ENCODE data around the gene FAM90A1. TPM values are rescaled to one million over a fixed set of nuclear protein-coding genes. Genes with fewer than 3 reads are reported as not detected.
A peak's percentile ranks its signal among the peaks of the same experiment; 100 is the strongest.
"Not testable (repeated sequence)": the region's sequence is repeated elsewhere in the genome, so short reads cannot be mapped to it uniquely, and the experiment has no call there.

Gene FAM90A1
- total RNA-seq, 1 experiment from 2014 or later, result 0.09 TPM

GRCh38 chr12:8235316-8236157, 8.1 kb upstream of the FAM90A1 start:
- H3K4me1 Mint-ChIP-seq, result peaks cover 16 to 21% of the 10 kb centered on the region in 2 experiments
- not testable (repeated sequence) for DNase-seq; H3K4ac ChIP-seq (ENCODE audit: low read depth, low read length); H3K23me2 ChIP-seq (ENCODE audit: insufficient read length, low read depth, low read length, poor library complexity, severe bottlenecking); H4K5ac ChIP-seq (ENCODE audit: insufficient read length, low read depth, low read length); H2BK12ac ChIP-seq (ENCODE audit: insufficient read length, low read depth, low read length); H3T11ph ChIP-seq (ENCODE audit: low read length); H3K9ac ChIP-seq (ENCODE audit: extremely low read depth, insufficient read length, low read length); H4K8ac ChIP-seq (replicated peaks; ENCODE audit: insufficient read length, low read depth, low read length); H3K23ac ChIP-seq (ENCODE audit: insufficient read length, low read depth, low read length); H3K27ac Mint-ChIP-seq; H2BK5ac ChIP-seq (ENCODE audit: insufficient read length, low read length); H3K36me3 Mint-ChIP-seq (ENCODE audit: insufficient read depth in 1 of 3, low read depth in 3 of 3); H3K18ac ChIP-seq (ENCODE audit: insufficient read length, low read depth, low read length); H3K4me2 ChIP-seq (ENCODE audit: insufficient read depth, insufficient read length, low read length); H3K9me3 Mint-ChIP-seq; H3K4me3 Mint-ChIP-seq; H3K27me3 Mint-ChIP-seq (ENCODE audit: low read depth); H3K79me1 ChIP-seq (ENCODE audit: insufficient read depth, low read depth, low read length, poor library complexity, severe bottlenecking); H3K4me1 ChIP-seq (ENCODE audit: insufficient read depth, low read length); H3K9me3 ChIP-seq (ENCODE audit: control insufficient read depth, low read depth, low read length); H2AFZ ChIP-seq (ENCODE audit: low read length); H2BK15ac ChIP-seq (ENCODE audit: low read depth, low read length); H4K91ac ChIP-seq (ENCODE audit: insufficient read length, low read depth, low read length); H3K14ac ChIP-seq (ENCODE audit: insufficient read depth, low read length); H2AK5ac ChIP-seq (ENCODE audit: insufficient read length, low read length); H3K56ac ChIP-seq (ENCODE audit: insufficient read length, low read depth, low read length); H2BK120ac ChIP-seq (ENCODE audit: low read depth, low read length, poor library complexity, severe bottlenecking); H3K79me2 ChIP-seq (ENCODE audit: insufficient read depth, low read length); H2BK20ac ChIP-seq (ENCODE audit: low read depth, low read length, poor library complexity, severe bottlenecking); H4K20me1 ChIP-seq (ENCODE audit: control insufficient read depth, insufficient read depth, insufficient read length); H3K27me3 ChIP-seq (ENCODE audit: insufficient read depth, low read length); H3K27ac ChIP-seq (ENCODE audit: insufficient read length, low read depth, low read length)
- no CpG with 5 or more reads among the region's 26 CpGs for WGBS (ENCODE audit: extremely low coverage, insufficient read length, low lambda C conversion rate)

DNA sequence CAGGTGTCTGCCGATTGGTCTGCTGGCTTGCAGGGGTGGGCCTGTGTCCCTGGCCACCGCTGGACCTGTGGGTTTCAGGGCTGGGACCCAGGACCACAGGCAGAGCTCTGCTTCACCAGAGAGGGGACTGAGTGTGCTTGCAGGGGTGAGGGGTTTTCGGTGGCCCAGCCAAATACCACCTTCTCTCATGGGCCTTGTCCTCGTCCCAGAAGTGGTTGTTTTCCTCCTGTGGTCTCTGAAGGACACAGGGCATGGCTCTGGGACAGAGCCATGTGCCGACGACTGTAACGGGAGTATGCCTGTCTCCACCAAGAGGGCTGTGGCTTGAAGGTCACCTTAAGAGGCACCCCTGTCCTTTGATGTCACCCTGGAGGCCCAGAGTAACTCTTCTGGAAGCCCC, 7.3 kb upstream of the FAM90A1 start:
- H2BK20ac ChIP-seq (ENCODE audit: low read depth, low read length, poor library complexity, severe bottlenecking); H2BK12ac ChIP-seq (ENCODE audit: insufficient read length, low read depth, low read length); H2AFZ ChIP-seq (ENCODE audit: low read length); H2BK120ac ChIP-seq (ENCODE audit: low read depth, low read length, poor library complexity, severe bottlenecking); H3K14ac ChIP-seq (ENCODE audit: insufficient read depth, low read length); H3K18ac ChIP-seq (ENCODE audit: insufficient read length, low read depth, low read length); H3K27me3 Mint-ChIP-seq (ENCODE audit: low read depth); H3K27me3 ChIP-seq (ENCODE audit: insufficient read depth, low read length); H3K79me2 ChIP-seq (ENCODE audit: insufficient read depth, low read length); H3T11ph ChIP-seq (ENCODE audit: low read length); H3K4me3 Mint-ChIP-seq; H3K36me3 Mint-ChIP-seq (ENCODE audit: insufficient read depth in 1 of 3, low read depth in 3 of 3); H4K20me1 ChIP-seq (ENCODE audit: control insufficient read depth, insufficient read depth, insufficient read length); H2AK5ac ChIP-seq (ENCODE audit: insufficient read length, low read length); H3K4ac ChIP-seq (ENCODE audit: low read depth, low read length); H3K23me2 ChIP-seq (ENCODE audit: insufficient read length, low read depth, low read length, poor library complexity, severe bottlenecking); H3K79me1 ChIP-seq (ENCODE audit: insufficient read depth, low read depth, low read length, poor library complexity, severe bottlenecking); H2BK15ac ChIP-seq (ENCODE audit: low read depth, low read length); H3K9me3 ChIP-seq (ENCODE audit: control insufficient read depth, low read depth, low read length); H2BK5ac ChIP-seq (ENCODE audit: insufficient read length, low read length); H3K9me3 Mint-ChIP-seq; H3K9ac ChIP-seq (ENCODE audit: extremely low read depth, insufficient read length, low read length); H4K91ac ChIP-seq (ENCODE audit: insufficient read length, low read depth, low read length); H3K4me1 ChIP-seq (ENCODE audit: insufficient read depth, low read length); DNase-seq; H4K5ac ChIP-seq (ENCODE audit: insufficient read length, low read depth, low read length); H3K56ac ChIP-seq (ENCODE audit: insufficient read length, low read depth, low read length); H3K27ac ChIP-seq (ENCODE audit: insufficient read length, low read depth, low read length); H3K23ac ChIP-seq (ENCODE audit: insufficient read length, low read depth, low read length); H3K4me2 ChIP-seq (ENCODE audit: insufficient read depth, insufficient read length, low read length); H4K8ac ChIP-seq (replicated peaks; ENCODE audit: insufficient read length, low read depth, low read length): not testable (repeated sequence)
- Mint-ChIP-seq H3K4me1 (peaks cover 15 to 19% of the 10 kb centered on the region in 2 experiments), H3K27ac (peak overlapping the region in 1 of 3 experiments; percentile 65; a peak in 1 of 7 replicates)
- WGBS (ENCODE audit: extremely low coverage, insufficient read length, low lambda C conversion rate), result no CpG with 5 or more reads among the region's 7 CpGs

Data from H9 (cell line).